Retinal pigment epithelial cell (primary cell): ENCODE data around the gene ODAD2.

Source experiments
- DNase-seq: peaks from one replicate; pipeline ENCODE4 v3.0.0-alpha.2; 2010; ENCODE audit warnings: low read depth
- H3K4me3 ChIP-seq: 2 replicates; pipeline ENCODE4 v1.5.1; 2011; ENCODE audit warnings: mild to moderate bottlenecking, low read length, control low read depth, moderate library complexity
- TF ChIP-seq, protein P1 (sequence below): conservative IDR thresholded peaks from 2 replicates; pipeline ENCODE4 v1.5.1; 2011; ENCODE audit warnings: low read depth, low read length, control low read depth, inconsistent platforms

Gene ODAD2, protein sequence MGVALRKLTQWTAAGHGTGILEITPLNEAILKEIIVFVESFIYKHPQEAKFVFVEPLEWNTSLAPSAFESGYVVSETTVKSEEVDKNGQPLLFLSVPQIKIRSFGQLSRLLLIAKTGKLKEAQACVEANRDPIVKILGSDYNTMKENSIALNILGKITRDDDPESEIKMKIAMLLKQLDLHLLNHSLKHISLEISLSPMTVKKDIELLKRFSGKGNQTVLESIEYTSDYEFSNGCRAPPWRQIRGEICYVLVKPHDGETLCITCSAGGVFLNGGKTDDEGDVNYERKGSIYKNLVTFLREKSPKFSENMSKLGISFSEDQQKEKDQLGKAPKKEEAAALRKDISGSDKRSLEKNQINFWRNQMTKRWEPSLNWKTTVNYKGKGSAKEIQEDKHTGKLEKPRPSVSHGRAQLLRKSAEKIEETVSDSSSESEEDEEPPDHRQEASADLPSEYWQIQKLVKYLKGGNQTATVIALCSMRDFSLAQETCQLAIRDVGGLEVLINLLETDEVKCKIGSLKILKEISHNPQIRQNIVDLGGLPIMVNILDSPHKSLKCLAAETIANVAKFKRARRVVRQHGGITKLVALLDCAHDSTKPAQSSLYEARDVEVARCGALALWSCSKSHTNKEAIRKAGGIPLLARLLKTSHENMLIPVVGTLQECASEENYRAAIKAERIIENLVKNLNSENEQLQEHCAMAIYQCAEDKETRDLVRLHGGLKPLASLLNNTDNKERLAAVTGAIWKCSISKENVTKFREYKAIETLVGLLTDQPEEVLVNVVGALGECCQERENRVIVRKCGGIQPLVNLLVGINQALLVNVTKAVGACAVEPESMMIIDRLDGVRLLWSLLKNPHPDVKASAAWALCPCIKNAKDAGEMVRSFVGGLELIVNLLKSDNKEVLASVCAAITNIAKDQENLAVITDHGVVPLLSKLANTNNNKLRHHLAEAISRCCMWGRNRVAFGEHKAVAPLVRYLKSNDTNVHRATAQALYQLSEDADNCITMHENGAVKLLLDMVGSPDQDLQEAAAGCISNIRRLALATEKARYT

DNA sequence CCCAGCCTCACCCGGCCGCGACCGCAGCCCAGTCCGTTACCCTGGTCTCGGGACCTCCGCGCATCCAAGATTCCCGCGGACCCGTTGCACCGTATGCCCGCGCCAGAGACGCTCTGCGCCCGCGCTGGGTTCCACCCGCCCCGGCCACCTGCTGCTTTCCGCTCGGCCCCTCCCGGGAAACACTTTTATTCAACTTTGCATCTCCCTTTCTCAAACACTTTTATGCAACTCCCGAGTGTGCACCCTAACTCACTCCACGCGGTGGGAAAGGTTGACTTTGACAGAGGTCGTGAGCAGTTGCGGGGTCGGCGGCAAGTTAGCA, at the start of gene ODAD2:
ODAD2 (minus strand) TSS at position 126 of the 322 bp plus-strand sequence. CDS start 3,937 bp downstream, outside the sequence.
- peak within 1 kb of the TSS; percentile 76 for H3K4me3 ChIP-seq
- TF ChIP-seq, protein P1, sequence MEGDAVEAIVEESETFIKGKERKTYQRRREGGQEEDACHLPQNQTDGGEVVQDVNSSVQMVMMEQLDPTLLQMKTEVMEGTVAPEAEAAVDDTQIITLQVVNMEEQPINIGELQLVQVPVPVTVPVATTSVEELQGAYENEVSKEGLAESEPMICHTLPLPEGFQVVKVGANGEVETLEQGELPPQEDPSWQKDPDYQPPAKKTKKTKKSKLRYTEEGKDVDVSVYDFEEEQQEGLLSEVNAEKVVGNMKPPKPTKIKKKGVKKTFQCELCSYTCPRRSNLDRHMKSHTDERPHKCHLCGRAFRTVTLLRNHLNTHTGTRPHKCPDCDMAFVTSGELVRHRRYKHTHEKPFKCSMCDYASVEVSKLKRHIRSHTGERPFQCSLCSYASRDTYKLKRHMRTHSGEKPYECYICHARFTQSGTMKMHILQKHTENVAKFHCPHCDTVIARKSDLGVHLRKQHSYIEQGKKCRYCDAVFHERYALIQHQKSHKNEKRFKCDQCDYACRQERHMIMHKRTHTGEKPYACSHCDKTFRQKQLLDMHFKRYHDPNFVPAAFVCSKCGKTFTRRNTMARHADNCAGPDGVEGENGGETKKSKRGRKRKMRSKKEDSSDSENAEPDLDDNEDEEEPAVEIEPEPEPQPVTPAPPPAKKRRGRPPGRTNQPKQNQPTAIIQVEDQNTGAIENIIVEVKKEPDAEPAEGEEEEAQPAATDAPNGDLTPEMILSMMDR = no peak
- DNase-seq = no peak

DNA sequence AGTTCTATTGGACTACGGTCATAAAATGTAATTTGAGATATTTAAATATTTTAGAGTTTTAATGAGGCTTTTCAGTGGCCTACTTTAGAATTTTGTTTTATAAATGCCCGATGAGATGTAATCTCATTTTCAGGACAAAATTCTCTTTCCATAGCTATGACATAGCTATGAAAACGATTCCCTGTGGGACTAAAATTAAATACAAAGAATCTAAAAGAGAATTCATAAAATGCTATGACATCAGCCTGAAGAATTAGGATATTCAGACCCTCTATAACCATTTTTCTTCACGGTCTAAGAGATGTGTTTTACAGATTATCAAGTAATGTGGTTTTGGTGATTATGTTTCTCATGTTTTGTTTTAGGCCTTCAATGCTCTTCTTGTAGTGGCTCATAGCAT, 48.2 kb upstream of the ODAD2 start:
- TF ChIP-seq, protein P1 = no peak
- no peak for DNase-seq
- no peak overlapping the region for H3K4me3 ChIP-seq

DNA sequence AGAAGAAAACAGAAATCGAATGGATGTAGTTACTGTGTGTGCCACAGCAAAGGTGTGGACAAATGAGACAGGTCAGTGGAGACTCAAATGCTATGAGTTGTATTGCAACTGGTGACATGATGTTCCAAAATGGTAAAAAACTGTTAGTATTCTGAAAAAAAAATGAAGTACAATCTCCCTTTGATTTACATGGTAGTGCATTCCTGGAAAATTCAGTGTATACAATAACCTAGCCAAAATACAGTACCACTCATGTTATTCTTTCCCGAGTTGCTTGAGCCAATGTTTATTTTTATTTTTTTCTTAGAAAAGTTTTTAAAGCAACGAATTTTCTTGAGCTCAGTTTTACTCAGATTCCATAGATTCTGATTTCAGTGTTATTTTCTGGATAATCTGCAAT, 47.7 kb upstream of the ODAD2 start:
- no peak for DNase-seq
- TF ChIP-seq, protein P1 = no peak
- H3K4me3 ChIP-seq = no peak overlapping the region

DNA sequence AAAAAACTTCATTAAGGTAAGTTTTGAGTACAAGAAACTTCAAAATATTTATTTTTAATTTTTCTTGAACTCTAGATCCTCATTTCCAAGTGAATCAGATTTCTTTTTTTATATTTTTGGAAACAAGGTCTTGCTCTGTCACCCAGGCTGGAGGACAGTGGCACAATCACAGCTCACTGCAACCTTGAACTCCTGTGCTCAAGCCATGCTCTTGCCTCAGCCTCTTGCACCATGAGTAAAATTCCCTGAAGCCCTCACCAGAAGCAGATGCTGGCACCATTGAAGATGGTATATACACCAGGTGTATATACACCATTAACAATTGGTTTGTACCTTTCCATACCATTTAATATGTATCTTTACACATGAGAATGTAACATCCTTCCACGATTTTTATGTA, 45.1 kb upstream of the ODAD2 start:
- TF ChIP-seq, protein P1 = no peak
- no peak overlapping the region for H3K4me3 ChIP-seq
- DNase-seq = no peak

DNA sequence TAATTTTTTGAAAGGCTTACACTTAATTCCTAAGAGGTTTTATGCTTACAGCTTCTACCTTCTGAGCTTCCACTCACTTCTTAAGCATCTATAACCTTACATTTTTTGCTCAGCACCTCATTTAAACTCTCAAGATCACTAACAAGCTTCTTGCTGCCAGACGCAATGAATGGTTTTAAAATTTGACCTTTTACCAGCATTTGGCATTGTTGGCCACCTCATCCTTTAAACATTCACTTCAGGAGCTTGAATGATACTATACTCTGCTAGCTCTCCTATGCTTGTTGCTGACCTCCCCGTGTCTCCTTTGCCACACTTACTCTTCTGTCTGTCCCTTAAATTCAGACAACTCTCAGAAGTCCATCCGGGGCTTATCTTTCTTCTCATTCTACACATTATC, 37.7 kb upstream of the ODAD2 start:
- H3K4me3 ChIP-seq = no peak overlapping the region
- peak; percentile 64 for DNase-seq
- TF ChIP-seq, protein P1 = no peak

DNA sequence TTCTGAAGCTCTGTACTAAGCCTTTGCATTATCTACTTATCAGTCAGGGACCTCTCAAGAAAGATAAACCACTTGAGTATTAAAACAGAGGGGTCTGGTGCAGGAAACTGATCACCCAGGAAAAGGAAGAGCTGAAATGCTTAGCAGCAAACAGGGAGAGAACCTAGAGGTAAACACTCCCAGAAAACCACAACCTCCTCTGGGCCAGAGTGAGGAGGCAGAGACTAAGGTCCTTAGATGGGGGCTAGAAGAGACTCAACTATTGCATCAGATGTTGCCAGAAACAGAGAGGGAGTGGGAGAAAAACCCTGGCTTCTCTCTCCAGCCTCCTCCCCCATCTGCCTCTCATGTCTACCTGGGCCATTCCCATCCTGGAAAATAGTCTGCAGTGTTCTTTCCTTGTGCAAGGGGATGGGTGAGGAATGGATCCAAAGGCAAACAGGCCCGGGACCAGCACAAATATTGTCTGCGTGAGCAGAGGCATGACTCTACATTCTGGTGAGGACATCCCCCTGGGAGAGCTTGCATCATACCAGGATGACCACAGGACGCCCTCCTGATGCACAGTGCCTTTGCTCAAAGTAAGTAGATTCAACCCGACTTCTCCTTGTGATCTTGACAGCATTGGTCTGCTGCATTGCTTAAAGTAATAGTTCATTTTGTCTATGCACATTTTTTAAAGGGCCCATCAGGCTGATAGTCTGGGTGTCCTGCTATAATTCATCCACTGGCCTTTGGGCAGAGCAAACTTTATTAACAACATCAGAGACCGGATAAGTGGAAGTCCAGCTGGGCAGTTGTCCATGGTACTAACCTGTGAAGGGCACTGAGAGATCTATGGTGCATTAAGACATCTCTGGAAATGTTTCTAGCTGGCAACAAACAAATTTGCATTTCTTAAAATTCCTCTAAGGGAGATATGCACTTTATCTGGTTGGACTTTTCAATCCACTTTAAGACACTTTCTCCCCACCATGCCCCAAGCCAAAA, 22.4 kb upstream of the ODAD2 start:
- no peak overlapping the region for H3K4me3 ChIP-seq
- TF ChIP-seq, protein P1 = no peak
- DNase-seq = no peak
